ENCODE results near the gene AGBL1.

Gene AGBL1

DNA sequence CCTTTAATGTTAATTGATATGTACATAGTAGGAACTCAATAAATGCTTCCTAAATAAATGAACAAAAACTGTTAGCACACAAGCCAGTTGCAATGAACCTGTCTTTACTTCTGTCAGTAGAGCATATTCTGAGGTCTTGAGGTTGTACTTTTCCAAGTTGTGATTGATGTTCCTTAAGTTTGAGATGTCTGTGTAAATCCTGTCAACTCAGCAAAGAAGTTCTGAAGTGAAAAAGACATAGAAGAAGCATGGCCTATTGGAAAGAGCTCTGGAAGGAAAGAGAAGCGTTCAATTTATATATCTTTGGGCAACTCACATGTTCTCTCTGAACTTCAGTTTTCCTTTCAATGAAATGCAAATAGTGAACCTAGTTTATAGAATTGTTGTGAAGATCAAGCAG, 269.9 kb downstream of the AGBL1 start:
- Mint-ChIP-seq H3K4me3 (no peak overlapping the region), H3K9me3 (no peaks in the 10 kb centered on the region), H3K27ac (no peak overlapping the region), H3K27me3 (peaks cover 11% of the 10 kb centered on the region), H3K4me1 (no peaks in the 10 kb centered on the region)
- no peak for DNase-seq
- no peak for ATAC-seq

DNA sequence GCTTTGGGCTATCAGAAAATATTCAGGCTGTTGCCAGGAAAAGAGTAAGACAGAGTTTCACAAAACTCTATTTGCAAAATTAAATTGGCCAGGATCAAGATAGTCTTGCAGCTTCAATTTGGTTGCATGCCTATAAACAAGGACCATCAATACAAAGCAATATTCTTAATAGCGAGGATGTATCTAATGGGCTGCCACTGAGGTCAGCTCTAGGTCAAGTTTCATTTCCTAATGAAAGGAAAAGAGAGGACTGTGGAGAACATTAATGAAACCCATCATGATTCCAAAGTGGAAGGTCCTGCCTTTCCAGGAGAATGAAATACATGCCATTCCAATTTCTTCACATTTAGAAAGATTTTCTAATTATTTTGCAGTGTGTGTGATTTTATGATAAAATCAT, 273.5 kb downstream of the AGBL1 start:
- peaks cover 4% of the 10 kb centered on the region for H3K27me3 Mint-ChIP-seq
- H3K9me3 Mint-ChIP-seq = no peaks in the 10 kb centered on the region
- H3K4me3 Mint-ChIP-seq = no peak overlapping the region
- DNase-seq = no peak
- H3K4me1 Mint-ChIP-seq = no peaks in the 10 kb centered on the region
- no peak overlapping the region for H3K27ac Mint-ChIP-seq
- ATAC-seq = no peak

DNA sequence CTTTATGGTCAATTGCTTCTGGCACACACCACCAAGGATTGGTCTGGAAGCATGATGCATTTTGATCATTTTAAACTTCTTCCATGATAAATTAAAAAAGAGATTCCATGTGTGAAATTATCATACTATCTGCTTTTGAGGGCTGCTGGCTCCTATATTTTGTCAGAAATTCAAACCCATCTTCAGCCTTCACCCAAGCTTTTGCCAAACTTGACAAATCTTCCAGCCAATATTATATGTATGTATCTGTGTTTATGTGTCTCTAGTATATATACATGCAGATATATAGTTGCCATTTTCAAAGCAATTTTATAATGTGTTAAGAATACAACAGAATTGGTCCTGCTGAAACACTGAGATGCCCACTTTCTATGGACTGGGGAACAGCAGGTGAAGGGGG, 275.7 kb downstream of the AGBL1 start:
- H3K27me3 Mint-ChIP-seq = no peaks in the 10 kb centered on the region
- ATAC-seq (no peak), DNase-seq (no peak)
- H3K4me1 Mint-ChIP-seq = no peaks in the 10 kb centered on the region
- H3K27ac Mint-ChIP-seq = no peak overlapping the region
- H3K4me3 Mint-ChIP-seq = no peak overlapping the region
- no peaks in the 10 kb centered on the region for H3K9me3 Mint-ChIP-seq

DNA sequence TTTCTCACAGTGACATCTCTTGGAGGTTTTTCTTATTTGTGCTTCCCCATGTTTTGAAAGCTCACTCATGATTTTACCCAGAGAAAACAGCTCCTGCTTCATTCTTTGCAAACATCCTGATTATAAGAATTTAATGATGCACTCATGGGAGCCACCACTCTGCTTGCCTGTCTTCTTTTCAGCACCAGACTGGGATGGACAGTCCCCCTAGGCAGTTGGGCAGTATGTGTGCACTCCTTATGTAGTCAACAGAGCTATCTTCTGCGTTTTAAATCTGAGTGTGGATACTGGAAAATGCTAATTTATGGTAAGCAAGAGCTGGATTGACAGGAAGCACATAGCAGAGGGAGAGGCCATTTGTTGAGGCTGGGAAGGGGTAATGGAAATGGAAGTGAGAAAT, 276.1 kb downstream of the AGBL1 start:
- no peak for DNase-seq

DNA sequence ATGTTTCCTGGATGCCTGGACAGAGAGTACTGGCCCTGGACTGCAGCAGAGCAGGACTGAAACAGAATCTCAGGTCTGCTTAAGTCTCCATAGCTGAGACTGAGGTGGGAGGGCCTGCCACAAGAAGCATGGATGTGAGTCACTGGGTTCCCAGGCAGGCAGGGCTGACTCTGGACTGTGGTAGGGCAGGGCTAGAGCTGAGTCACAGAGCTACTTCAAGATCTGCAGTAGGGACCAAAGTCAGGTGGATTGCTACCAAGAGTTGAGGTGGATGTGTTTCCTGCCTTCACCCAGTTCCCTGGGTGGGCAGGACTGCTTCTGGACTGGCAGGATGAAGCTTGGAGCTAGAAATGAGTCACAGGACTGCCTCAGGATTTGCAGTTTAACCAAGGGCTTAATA, 282.9 kb downstream of the AGBL1 start:
- no peak for ATAC-seq
- Mint-ChIP-seq H3K4me3 (no peak overlapping the region), H3K4me1 (no peaks in the 10 kb centered on the region), H3K27me3 (no peaks in the 10 kb centered on the region), H3K9me3 (peaks cover 9 to 15% of the 10 kb centered on the region in 2 donors), H3K27ac (no peak overlapping the region)
- no peak for DNase-seq

More for the DNA sequence above, 276.1 kb downstream of the AGBL1 start:
- H3K9me3 Mint-ChIP-seq = no peaks in the 10 kb centered on the region
- no peak for ATAC-seq
- no peaks in the 10 kb centered on the region for H3K27me3 Mint-ChIP-seq
- no peaks in the 10 kb centered on the region for H3K4me1 Mint-ChIP-seq
- H3K27ac Mint-ChIP-seq = no peak overlapping the region
- no peak overlapping the region for H3K4me3 Mint-ChIP-seq

DNA sequence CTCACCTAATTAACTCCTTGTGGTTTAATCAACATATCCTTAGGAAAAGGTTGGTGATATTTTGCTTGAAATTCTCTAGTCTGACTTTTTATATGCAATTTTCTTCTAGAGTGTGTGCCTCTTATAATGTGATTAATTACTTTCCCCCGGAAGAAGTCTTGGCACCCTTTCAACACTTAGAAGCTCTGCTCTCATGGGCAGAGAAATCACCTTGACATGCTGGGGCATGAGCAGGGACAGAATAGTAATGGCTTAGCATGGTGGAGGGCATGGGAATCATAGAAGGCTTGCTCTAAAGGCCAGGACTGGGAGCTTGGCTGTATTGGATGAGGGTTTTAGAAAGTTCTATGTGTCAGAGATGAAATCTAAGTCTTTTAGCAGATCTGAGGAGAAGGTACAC, 293.5 kb downstream of the AGBL1 start:
- DNase-seq (no peak), ATAC-seq (no peak)
- H3K27ac Mint-ChIP-seq = no peak overlapping the region
- H3K9me3 Mint-ChIP-seq = peaks cover 8 to 15% of the 10 kb centered on the region in 2 donors
- no peaks in the 10 kb centered on the region for H3K27me3 Mint-ChIP-seq
- H3K4me3 Mint-ChIP-seq = no peak overlapping the region
- no peaks in the 10 kb centered on the region for H3K4me1 Mint-ChIP-seq

DNA sequence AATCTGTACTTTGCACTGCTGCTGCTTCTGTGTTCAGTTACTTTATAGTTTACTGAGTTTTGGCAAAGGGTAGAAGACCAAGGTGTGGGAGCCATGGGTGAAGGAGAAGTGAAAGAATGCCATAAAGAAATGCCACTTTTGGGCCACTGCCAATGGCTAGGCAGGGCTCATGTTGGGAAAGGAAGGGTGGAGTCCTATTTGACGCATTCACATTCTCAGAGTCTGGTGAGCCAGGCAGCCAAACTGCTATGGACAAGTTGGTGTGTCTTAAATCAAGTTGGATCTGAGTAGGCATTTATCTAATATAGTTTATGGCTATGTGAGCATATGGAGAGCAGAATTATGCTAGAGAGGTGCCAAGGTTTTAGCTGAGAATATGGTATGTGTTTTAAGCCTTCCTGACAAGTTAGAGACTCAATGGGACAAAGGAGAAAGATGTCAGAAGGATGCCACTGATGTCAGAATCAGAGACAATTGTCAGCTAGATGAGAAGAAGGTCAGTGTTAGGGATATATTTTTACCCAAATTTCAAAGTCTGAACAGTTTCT, 296.1 kb downstream of the AGBL1 start:
- H3K4me1 Mint-ChIP-seq = no peaks in the 10 kb centered on the region
- H3K27ac Mint-ChIP-seq = no peak overlapping the region
- no peaks in the 10 kb centered on the region for H3K27me3 Mint-ChIP-seq
- ATAC-seq = no peak
- H3K4me3 Mint-ChIP-seq = no peak overlapping the region
- no peak for DNase-seq
- peaks cover 8 to 15% of the 10 kb centered on the region in 2 donors for H3K9me3 Mint-ChIP-seq

DNA sequence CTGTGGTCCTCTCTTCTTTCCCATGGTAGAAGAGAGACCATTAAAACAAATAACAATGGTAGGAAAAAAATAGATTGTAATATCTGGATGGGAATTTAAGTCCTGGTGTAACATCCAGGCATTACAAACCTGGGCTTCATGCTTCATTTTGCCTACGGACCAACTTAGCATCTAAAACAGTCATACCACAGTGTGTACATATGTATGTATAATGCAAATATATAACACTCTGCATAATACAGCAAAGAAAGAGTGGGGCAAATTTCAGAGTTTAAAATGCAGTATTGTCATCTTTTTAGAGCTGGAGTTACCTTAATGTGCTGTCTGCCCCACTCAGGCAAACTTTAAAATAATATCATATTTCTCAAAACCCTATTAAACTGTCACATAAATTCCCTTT, 298.2 kb downstream of the AGBL1 start:
- DNase-seq (no peak), ATAC-seq (no peak)
- Mint-ChIP-seq H3K4me3 (no peak overlapping the region), H3K27ac (no peak overlapping the region), H3K9me3 (peaks cover 8 to 15% of the 10 kb centered on the region in 2 donors), H3K27me3 (no peaks in the 10 kb centered on the region), H3K4me1 (no peaks in the 10 kb centered on the region)

DNA sequence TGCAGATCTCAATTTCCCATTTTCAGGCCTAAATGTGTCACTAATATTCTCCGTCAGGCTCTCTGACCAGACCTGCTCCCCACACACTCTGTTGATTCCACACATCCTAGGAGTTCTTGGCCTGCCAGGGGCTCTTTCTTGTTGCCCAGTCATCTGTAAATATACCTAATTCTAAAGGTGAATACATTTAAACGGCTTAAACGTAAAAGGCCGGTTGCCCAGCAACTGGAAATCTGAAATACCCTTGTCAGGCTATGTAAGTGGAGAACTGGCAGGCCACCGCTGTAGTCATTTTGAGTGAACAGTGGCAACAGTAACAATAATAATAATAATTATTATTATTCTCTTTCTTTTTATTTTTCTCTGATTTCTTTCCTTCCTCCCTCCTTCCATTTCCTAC, 302.7 kb downstream of the AGBL1 start:
- Mint-ChIP-seq H3K9me3 (no peaks in the 10 kb centered on the region), H3K27ac (no peak overlapping the region), H3K4me1 (no peaks in the 10 kb centered on the region), H3K27me3 (peaks cover 11% of the 10 kb centered on the region), H3K4me3 (no peak overlapping the region)
- ATAC-seq = no peak
- no peak for DNase-seq

DNA sequence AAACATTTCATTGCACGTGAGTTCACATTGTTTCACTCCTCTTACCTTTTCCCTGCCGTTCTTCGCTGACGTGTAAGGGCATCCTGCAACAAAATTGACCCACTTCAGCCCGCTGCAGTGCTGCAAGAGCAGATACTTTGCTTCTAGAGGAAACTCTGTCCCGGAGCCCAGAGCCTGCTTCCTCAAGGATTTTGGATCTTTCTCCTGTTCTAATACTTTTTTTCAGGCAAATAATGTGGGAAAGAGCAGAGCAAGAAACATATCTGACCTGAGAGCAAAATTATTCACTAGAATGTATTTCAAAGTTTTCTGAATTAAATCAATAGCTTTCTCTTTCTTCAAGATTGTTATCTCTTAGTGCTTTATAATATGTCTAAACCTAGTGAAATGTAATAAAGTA, 303.9 kb downstream of the AGBL1 start:
- Mint-ChIP-seq H3K9me3 (no peaks in the 10 kb centered on the region), H3K27me3 (peaks cover 12% of the 10 kb centered on the region), H3K4me3 (no peak overlapping the region), H3K4me1 (no peaks in the 10 kb centered on the region), H3K27ac (no peak overlapping the region)
- DNase-seq (no peak), ATAC-seq (no peak)

DNA sequence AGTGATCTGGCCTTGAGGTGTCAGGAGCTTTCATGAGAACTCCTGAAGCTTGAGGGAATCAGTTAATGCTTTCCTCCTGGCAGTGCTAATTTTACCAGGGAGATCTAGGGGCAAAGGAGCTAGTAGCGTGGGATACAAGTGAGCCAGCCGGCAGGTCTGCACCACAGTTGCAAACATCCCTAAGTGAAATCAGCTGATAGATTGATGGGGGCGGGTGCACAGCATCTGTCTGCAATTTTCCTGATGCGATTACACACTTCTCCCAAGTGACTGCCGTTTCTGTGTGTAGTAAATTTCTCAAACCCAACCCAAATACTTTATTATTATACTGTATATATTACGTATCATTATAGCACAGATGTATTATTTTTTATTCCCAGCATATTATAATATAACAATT, 304.5 kb downstream of the AGBL1 start:
- no peak for DNase-seq
- no peak for ATAC-seq
- Mint-ChIP-seq H3K4me3 (no peak overlapping the region), H3K9me3 (no peaks in the 10 kb centered on the region), H3K4me1 (no peaks in the 10 kb centered on the region), H3K27me3 (peaks cover 12% of the 10 kb centered on the region), H3K27ac (no peak overlapping the region)

DNA sequence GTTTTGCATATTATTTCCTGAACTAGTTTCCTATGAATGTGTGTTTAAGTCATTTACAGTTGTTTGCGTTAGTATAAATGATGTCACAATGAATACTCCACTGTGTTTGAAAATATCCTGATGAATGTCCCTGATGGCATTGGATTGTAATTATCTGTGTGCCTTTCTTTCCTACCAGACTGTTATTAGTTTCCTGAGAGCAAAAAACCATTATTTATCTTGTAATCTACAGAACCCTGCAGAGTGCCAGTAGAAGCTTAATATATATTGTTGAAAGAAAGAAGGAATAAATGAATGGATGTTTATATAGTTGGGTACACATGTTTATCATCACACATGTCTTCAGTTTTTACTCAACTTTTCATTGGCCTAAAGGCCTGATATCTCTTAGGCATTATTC, 312.6 kb downstream of the AGBL1 start:
- H3K27me3 Mint-ChIP-seq = peaks cover under 1% of the 10 kb centered on the region
- no peak for ATAC-seq
- no peak for DNase-seq
- no peak overlapping the region for H3K4me3 Mint-ChIP-seq
- no peaks in the 10 kb centered on the region for H3K4me1 Mint-ChIP-seq
- H3K27ac Mint-ChIP-seq = no peak overlapping the region
- no peaks in the 10 kb centered on the region for H3K9me3 Mint-ChIP-seq

DNA sequence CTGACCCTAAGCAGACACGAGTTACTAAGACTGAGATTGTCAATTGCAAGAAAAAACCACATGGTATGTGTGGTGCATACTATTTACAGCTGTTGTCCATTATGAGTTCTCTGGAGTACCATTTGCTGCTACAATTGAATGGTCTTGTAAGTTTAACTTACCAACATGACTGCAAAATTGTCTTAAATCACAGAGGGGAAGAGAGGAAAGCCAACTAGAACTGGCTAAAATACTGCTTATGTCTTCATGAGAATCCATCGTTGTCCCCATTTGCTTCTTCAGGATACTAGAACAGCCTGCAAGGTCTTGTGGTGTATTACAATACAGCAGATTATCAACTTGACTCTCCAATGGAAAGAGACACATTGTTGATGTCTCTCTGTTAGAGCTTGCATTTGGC, 313.2 kb downstream of the AGBL1 start:
- no peaks in the 10 kb centered on the region for H3K4me1 Mint-ChIP-seq
- H3K4me3 Mint-ChIP-seq = no peak overlapping the region
- H3K27ac Mint-ChIP-seq = no peak overlapping the region
- ATAC-seq (no peak), DNase-seq (no peak)
- H3K27me3 Mint-ChIP-seq = no peaks in the 10 kb centered on the region
- H3K9me3 Mint-ChIP-seq = no peaks in the 10 kb centered on the region

DNA sequence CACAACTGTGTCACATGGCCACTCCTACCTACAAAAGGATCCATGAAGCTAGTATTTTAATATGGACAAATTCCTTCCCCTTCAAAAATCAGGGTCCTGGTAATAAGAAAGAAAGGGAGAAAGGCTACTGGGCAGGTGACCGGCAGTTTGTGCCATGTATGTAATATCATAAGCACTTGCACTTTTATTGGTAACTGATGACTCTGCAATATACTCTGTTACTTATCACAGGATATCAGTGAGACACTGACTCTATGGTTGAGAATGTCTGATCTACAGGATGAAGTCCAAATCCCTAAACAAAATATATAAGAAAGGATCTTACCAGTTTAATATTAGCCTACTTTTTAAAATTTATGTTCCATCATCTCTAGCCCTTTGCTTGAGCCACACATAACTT, 315.2 kb downstream of the AGBL1 start:
- no peaks in the 10 kb centered on the region for H3K27me3 Mint-ChIP-seq
- no peaks in the 10 kb centered on the region for H3K9me3 Mint-ChIP-seq
- no peak overlapping the region for H3K4me3 Mint-ChIP-seq
- no peaks in the 10 kb centered on the region for H3K4me1 Mint-ChIP-seq
- no peak overlapping the region for H3K27ac Mint-ChIP-seq
- no peak for ATAC-seq
- no peak for DNase-seq

DNA sequence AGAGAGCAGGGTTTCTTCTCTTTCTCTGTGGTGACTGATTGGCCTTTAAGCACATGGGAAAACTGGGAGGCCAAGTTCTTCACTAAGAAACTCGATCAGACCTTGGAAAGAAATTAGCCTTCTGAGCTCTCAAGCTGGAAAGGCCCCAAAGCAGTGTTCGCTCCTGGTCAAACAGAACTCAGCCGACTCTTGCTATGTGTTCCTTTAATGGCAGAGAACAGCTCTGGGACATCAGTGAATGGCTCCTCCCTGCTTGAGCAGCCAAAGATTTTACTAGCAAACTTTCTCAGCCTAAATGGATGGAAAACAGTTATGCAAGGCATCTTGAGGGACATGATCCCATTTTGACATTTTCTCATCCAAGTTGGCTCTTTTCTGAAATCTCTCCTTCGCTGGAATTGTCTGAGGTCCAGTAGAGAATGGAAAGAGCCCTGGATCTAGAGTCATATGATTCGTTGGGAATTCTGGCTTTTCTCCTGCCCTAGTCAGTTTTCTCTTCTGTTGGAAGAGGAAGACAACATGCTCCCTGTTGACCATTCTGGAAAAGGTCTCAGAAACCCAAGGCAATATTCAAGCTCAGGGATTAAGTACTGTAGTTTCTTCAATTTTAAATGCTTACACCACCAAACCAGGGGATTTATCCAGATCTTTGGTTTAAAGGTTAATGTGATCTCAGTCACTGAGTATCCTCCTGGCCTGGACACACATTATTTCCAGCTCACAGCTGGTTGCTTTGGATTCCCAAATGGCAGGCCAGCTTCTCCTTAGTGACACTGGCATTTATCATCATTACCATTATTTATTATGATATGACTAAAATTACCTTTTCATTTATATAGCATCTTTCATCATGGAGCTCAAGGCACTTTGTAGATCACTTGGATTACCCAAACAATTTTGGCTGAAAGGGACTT, 319.6 kb downstream of the AGBL1 start:
- Mint-ChIP-seq H3K9me3 (no peaks in the 10 kb centered on the region), H3K27me3 (no peaks in the 10 kb centered on the region), H3K27ac (no peak overlapping the region), H3K4me1 (no peaks in the 10 kb centered on the region), H3K4me3 (no peak overlapping the region)
- DNase-seq = no peak
- no peak for ATAC-seq

DNA sequence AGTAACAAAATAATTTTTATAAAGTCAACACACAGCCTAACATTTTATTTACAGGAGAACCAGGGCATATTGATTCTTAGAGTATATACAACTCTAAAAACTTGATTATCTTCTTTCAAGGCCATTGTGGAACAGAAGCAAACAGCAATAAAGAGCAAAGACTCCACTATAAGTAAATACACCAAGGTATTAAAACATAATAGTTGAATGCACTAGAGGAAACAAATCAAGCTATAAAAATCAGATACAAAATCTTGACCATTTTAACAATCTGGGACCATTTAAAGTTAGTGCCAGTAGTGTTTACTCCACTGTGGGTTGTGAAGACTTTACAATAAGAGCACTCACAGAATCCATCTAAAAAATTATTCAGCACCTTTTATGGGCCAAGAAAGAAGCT, 323.6 kb downstream of the AGBL1 start:
- DNase-seq (no peak), ATAC-seq (no peak)
- H3K4me1 Mint-ChIP-seq = no peaks in the 10 kb centered on the region
- H3K27ac Mint-ChIP-seq = no peak overlapping the region
- H3K9me3 Mint-ChIP-seq = no peaks in the 10 kb centered on the region
- H3K4me3 Mint-ChIP-seq = no peak overlapping the region
- no peaks in the 10 kb centered on the region for H3K27me3 Mint-ChIP-seq
